Prostate gland (tissue), 2 donors: ENCODE results near the gene PRR5. TPM values are rescaled to one million over a fixed set of nuclear protein-coding genes. Genes with fewer than 3 reads are reported as not detected.

ENCODE experiments used
- DNase-seq: peaks from one replicate; pipeline ENCODE4 v3.0.0-alpha.2; 2019; ENCODE audit warnings: low spot score
- H3K27ac ChIP-seq, 2 donors: fragments of 200-600 bp; sonication (generic); 2 replicates each; pipeline ENCODE4 v1.5.1; 2017 to 2019
- H3K27me3 ChIP-seq: fragments of 200-600 bp; sonication (generic); replicated peaks from 2 replicates; pipeline ENCODE4 v1.5.1; 2019; ENCODE audit not compliant: insufficient read depth
- H3K36me3 ChIP-seq, 2 donors: fragments of 200-600 bp; sonication (generic); 1 replicate in 1 of 2; 2 replicates in 1 of 2; pipeline versions ENCODE4 v1.5.1 to v1.8.1; 2017 to 2019
- H3K4me1 ChIP-seq: fragments of 200-600 bp; sonication (generic); replicated peaks from 2 replicates; pipeline ENCODE4 v1.5.1; 2019
- H3K4me3 ChIP-seq, 2 donors: fragments of 200-600 bp; sonication (generic); 2 replicates each; pipeline ENCODE4 v1.5.1; 2017 to 2019
- H3K9me3 ChIP-seq: fragments of 200-600 bp; sonication (generic); 2 replicates; pipeline ENCODE4 v1.5.1; 2017
- CTCF ChIP-seq, 4 experiments: fragments of 200-600 bp in 2 of 4; fragments of 450-650 bp in 2 of 4; sonication (generic) in 2 of 4; IDR thresholded peaks; 1 replicate in 3 of 4; 2 replicates in 1 of 4; pipeline ENCODE4 v1.5.1; 2016 to 2019; ENCODE audit warnings: antibody characterized with exemption in 4 of 4, mild to moderate bottlenecking in 2 of 4, moderate library complexity in 2 of 4
- POLR2A ChIP-seq: fragments of 450-650 bp; IDR thresholded peaks from one replicate; pipeline ENCODE4 v1.6.1; 2016; ENCODE audit warnings: antibody characterized with exemption, mild to moderate bottlenecking
- POLR2AphosphoS5 ChIP-seq: sonication (generic); formaldehyde crosslinking; IDR thresholded peaks from one replicate; pipeline ENCODE4 v1.6.1; 2017; ENCODE audit warnings: antibody characterized with exemption
- WGBS: methylation state at CpG from one replicate; pipeline ENCODE4 v1.1.5; 2018; 5-methylcytosine and 5-hydroxymethylcytosine counted together
- intact Hi-C: fragments of 100-400 bp; cut with DNase I; formaldehyde crosslinking; loops from one replicate; pipeline ENCODE4 v1.14.2; 2022
- total RNA-seq, 2 donors: library from RNA; depleted of rRNA; stranded (reverse); fragments of >200 nt; gene quantifications; one replicate each; pipeline ENCODE4 v1.1.0, GENCODE V29; 2016

The PRR5 gene
- total RNA-seq, 2 donors from 2014 or later: 47.8 to 56.5 TPM

- TF ChIP-seq POLR2A: no peak
- TF ChIP-seq POLR2AphosphoS5: no peak
- TF ChIP-seq CTCF (IDR thresholded peaks at IDR 0.05): no peak
Observed at GRCh38 chr22:44782363-44782963, 80.5 kb downstream of the PRR5 start.

GRCh38 chr22:44783091-44783490, 81.1 kb downstream of the PRR5 start:
- WGBS: 77% methylated on average over 8 of the region's 10 CpGs
- Histone ChIP-seq H3K4me1 (no peaks in the 10 kb centered on the region), H3K36me3 (no peaks in the 10 kb centered on the region), H3K27ac (no peak overlapping the region), H3K4me3 (no peak overlapping the region), H3K9me3 (no peaks in the 10 kb centered on the region), H3K27me3 (no peaks in the 10 kb centered on the region)
- TF ChIP-seq CTCF (IDR thresholded peaks at IDR 0.05) (no peak), POLR2AphosphoS5 (no peak), POLR2A (no peak)
- no peak for DNase-seq
- intact Hi-C loops: no loop called here

More at GRCh38 chr22:44782363-44782963, 80.5 kb downstream of the PRR5 start:
- intact Hi-C loops: no loop called here
- Histone ChIP-seq H3K36me3 (no peaks in the 10 kb centered on the region), H3K4me1 (no peaks in the 10 kb centered on the region), H3K27ac (no peak overlapping the region), H3K4me3 (no peak overlapping the region), H3K27me3 (no peaks in the 10 kb centered on the region), H3K9me3 (no peaks in the 10 kb centered on the region)
- 62% methylated on average over 17 of the region's 17 CpGs for WGBS
- DNase-seq: peak; percentile 19

GRCh38 chr22:44783581-44783980, 81.6 kb downstream of the PRR5 start:
- WGBS: 69% methylated on average over 14 of the region's 14 CpGs
- H3K36me3 ChIP-seq: no peaks in the 10 kb centered on the region
- no peaks in the 10 kb centered on the region for H3K4me1 ChIP-seq
- intact Hi-C loops: no loop called here
- no peak overlapping the region for H3K4me3 ChIP-seq
- no peak overlapping the region for H3K27ac ChIP-seq
- no peak for DNase-seq
- H3K9me3 ChIP-seq: no peaks in the 10 kb centered on the region
- H3K27me3 ChIP-seq: no peaks in the 10 kb centered on the region
- no peak for TF ChIP-seq POLR2AphosphoS5
- no peak for TF ChIP-seq POLR2A
- TF ChIP-seq CTCF (IDR thresholded peaks at IDR 0.05): no peak

- no peaks in the 10 kb centered on the region for H3K4me1 ChIP-seq
- no peak overlapping the region for H3K27ac ChIP-seq
- no peak for DNase-seq
- no peak overlapping the region for H3K4me3 ChIP-seq
- H3K27me3 ChIP-seq: no peaks in the 10 kb centered on the region
- TF ChIP-seq POLR2A (no peak), POLR2AphosphoS5 (no peak), CTCF (IDR thresholded peaks at IDR 0.05) (no peak)
- H3K9me3 ChIP-seq: no peaks in the 10 kb centered on the region
- WGBS: 92% methylated on average over 21 of the region's 23 CpGs
- no peaks in the 10 kb centered on the region for H3K36me3 ChIP-seq
- intact Hi-C loops: no loop called here
Observed at GRCh38 chr22:44786136-44786535, 84.1 kb downstream of the PRR5 start.

- no peaks in the 10 kb centered on the region for H3K36me3 ChIP-seq
- H3K4me3 ChIP-seq: no peak overlapping the region
- no peaks in the 10 kb centered on the region for H3K9me3 ChIP-seq
- intact Hi-C loops: no loop called here
- H3K27me3 ChIP-seq: no peaks in the 10 kb centered on the region
- H3K4me1 ChIP-seq: no peaks in the 10 kb centered on the region
- WGBS: 89% methylated on average over 7 of the region's 7 CpGs
- H3K27ac ChIP-seq: no peak overlapping the region
- no peak for TF ChIP-seq CTCF (IDR thresholded peaks at IDR 0.05)
- TF ChIP-seq POLR2AphosphoS5: no peak
- TF ChIP-seq POLR2A: no peak
- no peak for DNase-seq
Observed at GRCh38 chr22:44786610-44787009, 84.6 kb downstream of the PRR5 start.
